HG02759 (cell line): ENCODE measurements around the gene ATXN7L1.

Experiments used
- ATAC-seq: cut with Tn5 transposase; IDR thresholded peaks from one replicate; pipeline ENCODE4 v1.9.1; 2021; ENCODE audit warnings: mild to moderate bottlenecking, moderate library complexity; ENCODE audit not compliant: unreplicated experiment

Gene ATXN7L1

GRCh38 chr7:105830405-105831301 lies 45.7 kb downstream of the ATXN7L1 start:
- ATAC-seq = no peak

- ATAC-seq = no peak
Measured at GRCh38 chr7:105829681-105830322, 46.6 kb downstream of the ATXN7L1 start.

DNA sequence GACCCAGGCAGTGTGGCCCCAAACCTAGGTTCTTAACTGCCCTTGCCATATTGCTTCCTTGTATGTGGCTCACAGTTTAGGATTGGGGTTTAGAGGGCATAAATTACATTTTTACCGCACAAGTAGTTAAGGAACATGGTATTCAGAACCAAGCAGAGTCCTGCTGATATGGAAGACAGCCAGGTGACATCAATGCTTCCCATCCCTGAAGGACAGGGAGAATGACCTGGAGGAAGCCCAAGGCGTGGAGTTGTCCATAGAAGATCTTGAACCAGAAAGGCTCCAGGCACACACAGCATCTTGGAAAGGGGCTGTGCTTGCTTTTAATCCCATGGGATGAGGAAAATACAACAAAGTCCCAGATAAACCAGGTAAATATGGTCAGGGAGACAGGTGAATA lies 48.3 kb downstream of the ATXN7L1 start:
- ATAC-seq = no peak

GRCh38 chr7:105827151-105827875 lies 49.1 kb downstream of the ATXN7L1 start:
- ATAC-seq = no peak

DNA sequence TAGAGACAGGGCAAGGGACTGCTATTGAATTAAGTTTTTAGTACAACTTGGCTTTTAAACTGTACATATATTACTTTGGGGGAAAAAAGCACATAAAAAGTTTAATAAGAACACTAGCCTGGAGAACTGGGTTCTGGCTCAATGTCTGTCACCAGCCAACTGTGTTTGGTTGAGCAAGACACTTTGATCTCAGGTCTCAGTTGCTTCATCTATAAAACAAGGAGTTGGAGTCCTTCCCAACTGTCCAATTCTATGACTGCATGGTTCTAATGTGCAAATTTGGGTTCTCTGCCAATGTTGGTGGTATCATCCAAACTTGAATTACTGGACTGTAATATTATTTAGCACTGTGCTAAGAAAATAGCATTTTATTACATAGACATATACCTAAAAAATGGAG lies 50.3 kb downstream of the ATXN7L1 start:
- no peak for ATAC-seq

DNA sequence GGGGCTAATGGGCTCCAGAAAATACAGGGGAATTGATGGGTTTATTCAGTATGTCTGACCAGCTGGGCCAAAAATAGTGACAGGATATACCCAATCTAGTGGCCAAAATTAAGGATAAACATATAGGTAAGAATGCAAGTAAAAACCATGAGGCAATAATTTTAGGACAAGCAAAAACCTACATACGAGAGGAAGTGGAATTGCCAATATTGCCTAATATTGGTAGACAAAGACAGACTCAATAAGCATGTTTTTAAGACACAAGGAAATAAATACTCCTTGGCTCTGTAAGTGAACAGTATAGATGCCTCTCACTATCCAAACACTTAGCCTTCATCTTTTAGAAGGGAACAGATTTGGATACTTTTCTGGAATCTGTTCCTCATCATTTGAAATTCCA lies 51.0 kb downstream of the ATXN7L1 start:
- no peak for ATAC-seq

- no peak for ATAC-seq
Measured at GRCh38 chr7:105822806-105823205, 53.6 kb downstream of the ATXN7L1 start.

DNA sequence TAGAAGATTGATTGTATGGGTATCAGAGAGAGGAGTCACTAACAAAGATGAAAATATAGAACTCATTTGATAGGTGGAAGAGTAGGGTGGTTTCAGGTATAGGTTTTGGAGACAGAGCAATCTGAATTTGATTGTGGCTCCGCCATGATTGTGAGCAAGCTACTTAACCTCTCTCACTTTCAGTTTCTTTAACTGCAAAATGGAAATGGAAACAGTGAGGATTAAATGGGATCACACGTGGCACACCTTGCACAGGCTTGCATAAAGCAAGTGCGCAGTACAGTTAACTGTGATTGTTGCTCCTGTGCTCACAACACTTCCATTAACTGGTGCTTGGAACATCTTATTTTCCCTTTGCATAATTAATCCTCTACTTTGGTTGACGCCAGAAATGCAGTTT lies 54.9 kb downstream of the ATXN7L1 start:
- no peak for ATAC-seq

GRCh38 chr7:105820363-105821066 lies 55.9 kb downstream of the ATXN7L1 start:
- ATAC-seq = no peak

DNA sequence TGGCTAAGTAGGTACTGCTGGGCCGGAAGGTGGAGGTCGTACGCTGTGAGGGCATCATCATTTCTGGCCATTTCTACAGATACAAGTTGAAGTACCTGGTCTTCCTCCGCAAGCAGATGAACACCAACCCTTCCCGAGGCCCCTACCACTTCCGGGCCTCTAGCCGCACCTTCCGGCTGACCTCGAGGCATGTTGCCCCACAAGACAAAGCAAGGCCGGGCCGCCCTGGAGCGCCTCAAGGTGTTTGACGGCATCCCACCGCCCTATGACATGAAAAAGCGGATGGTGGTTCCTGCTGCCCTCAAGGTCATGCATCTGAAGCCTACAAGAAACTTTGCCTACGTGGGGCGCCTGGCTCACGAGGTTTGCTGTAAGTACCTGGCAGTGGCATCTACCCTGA lies 56.8 kb downstream of the ATXN7L1 start:
- no peak for ATAC-seq

DNA sequence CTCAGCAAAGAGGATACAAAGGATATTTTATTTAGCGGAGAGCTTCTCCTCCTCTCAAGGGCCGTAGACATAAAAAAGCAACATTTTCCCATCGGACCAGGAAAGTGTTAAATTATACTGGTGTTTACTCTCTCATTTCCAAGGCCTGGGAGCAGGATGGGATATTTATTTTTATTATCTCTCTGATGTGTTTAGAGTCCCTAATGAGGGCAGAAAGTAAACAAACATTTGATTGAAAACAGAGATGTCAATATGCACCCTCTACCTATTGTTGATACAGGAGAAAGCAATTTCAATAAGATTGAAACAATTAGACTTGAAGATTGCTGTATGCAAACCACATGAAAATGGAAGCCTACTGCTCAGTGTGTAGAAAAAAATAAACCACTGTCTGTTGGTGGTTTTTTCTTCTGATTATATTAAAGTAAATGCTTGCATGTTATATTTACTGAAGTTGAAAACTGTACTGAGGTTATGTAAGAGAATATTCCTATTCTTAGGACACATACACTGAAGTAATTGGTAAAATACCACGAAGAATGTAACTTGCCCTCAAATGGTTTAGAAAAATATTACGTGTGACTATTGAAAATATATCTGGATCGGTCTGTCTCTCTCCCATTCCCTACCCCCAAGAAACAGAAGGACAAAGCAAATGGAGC lies 59.3 kb downstream of the ATXN7L1 start:
- no peak for ATAC-seq

DNA sequence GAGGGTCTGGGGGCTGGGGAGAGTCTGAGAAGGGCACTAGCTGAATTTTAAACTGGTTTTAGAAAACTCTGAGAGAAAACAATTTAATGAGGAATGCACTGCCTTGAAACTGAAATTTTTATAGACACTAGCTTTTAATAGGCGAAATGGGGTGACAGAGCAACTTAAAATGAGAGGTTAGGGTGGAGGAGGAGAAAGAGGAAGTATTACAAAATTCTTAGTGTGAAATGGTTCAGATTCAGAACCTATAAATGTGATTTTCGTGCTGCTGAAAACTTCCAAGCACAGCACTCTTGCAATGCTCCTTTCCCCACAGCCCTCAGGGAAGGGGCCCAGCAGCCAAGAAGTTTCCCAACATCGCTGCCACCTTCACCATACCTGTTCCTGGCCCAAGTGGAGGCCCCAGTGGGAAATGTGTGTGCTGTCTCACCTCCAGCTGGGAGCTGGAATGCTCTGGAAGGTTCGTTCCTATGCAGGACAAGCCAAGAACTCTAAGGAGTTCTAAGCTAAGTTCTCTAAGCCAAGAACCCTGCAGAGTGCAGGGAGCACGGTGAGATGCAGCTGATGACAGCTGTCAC lies 60.0 kb downstream of the ATXN7L1 start:
- ATAC-seq = no peak

GRCh38 chr7:105815576-105815975 lies 60.8 kb downstream of the ATXN7L1 start:
- no peak for ATAC-seq

DNA sequence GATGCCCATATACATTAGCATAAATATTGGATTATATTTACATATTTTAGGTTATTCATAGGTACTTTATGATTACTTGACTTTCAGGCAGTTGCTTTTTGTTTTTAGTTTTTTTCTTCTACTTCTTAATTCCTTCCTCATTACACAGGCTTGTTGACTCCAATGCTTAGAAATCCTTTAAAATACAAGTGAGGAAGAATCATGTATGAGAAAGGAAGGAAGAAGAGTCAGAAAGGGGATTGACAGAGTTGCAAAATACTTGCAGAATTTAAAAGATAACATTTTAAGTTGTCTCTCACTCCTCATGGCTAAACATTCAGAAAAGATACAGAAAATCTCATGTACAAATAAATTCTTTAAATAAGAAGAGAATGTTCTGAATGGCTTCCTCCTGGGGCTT lies 61.9 kb downstream of the ATXN7L1 start:
- ATAC-seq = no peak

- no peak for ATAC-seq
Measured at GRCh38 chr7:105811189-105811847, 65.1 kb downstream of the ATXN7L1 start.

GRCh38 chr7:105810556-105810955 lies 65.8 kb downstream of the ATXN7L1 start:
- ATAC-seq = no peak

- ATAC-seq = peak; percentile 95
Measured at GRCh38 chr7:105808703-105809590, 67.5 kb downstream of the ATXN7L1 start.

- ATAC-seq = no peak
Measured at GRCh38 chr7:105808209-105808608, 68.2 kb downstream of the ATXN7L1 start.

GRCh38 chr7:105807448-105807762 lies 69.0 kb downstream of the ATXN7L1 start:
- ATAC-seq = no peak
